GM19468 (cell line): ENCODE measurements around the gene UTF1.
"Not testable (repeated sequence)": the region's sequence is repeated elsewhere in the genome, so short reads cannot be mapped to it uniquely, and the experiment has no call there.

Experiments
- ATAC-seq: cut with Tn5 transposase; IDR thresholded peaks from one replicate; pipeline ENCODE4 v1.9.1; 2021; ENCODE audit warnings: mild to moderate bottlenecking, moderate library complexity, moderate number of reproducible peaks; ENCODE audit not compliant: unreplicated experiment; ENCODE audit errors: extremely low read depth

The UTF1 gene

DNA sequence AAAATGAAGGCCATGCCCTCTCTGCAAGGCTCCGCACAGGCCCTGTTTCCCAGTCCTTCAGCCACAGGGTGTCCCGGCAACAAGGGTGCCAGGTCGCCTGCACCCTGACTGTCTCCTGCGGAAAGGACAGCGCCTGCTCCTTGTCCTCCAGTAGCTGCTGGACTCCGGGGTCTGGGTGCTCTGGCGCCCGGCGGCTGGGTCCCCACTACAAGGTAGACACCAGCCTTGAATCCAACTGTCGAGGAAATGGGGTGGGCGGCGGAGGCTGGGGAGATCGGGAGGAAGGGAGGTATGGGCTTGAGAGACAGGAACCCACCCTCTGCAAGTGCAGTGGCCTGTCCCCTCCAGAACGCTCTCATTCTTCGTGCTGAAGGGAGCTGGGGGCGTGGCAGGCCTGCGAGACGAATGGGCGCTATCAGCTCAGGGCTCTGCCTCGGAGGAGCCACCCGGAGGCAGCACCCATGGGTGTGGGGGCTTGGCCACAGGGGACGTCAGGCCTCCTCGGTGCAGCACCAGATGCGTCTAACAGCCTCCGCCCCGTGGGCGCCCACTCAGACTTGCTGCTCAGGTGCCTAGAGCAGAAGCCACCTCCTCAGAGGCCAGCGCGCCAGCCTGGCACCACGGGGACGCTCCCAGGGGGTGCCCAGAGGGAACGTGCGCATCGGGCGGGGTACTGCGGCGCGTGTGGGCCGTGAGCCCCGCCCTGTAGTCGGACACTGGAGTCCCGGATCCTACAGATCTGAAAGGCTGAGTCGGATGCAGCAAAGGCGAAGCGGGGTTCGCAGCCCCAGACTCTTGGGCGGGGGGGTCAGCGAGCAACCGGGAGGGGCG is 31.1 kb downstream of the UTF1 start:
- peak; percentile 27 for ATAC-seq

DNA sequence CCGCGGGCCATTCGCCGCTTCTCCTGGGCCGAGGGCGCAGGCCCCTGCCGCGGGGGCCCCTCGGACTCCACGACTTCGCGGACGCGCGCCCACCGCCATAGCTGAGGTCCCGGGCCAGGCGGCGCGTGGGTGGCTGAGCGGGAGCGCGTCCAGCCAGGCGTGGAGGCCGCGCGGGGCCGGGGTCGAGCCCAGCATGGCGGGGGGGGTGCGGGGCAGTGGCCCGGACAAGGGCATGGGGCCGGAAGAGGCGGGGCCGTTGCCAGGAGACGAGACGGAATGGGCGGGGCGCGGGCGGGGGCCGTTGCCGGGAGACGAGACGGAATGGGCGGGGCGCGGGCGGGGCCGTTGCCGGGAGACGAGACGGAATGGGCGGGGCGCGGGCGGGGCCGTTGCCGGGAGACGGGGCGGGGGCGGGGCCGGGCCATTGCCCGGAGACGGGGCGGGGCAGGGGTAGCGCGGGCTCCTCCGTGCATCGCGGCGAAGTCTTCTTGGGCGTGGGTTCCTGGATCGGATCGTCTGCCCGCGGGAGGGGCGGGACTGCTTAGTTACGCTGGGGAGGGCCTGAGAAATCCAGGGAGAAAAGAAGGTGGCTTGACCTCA is 31.8 kb downstream of the UTF1 start:
- peak; percentile 17 for ATAC-seq

DNA sequence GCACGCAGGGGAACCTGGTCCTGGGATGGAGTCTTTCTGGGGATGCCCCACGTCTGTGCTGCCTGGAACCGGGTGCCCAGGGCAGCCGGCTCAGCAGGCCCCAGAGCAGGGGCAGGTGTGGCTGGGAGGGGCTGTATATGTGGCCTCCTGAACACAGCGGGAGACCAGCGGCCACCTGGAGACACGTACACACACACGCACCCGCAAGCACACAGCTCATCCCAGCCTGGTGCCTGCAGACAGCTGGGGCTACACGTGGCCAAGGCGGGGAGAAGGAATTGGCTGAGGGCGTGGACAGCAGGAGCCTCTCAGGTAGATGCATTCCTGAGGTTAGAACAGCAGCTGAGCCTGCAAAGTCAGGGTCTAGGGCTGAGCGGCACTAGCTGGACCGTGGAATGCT is 32.7 kb downstream of the UTF1 start:
- no peak for ATAC-seq

DNA sequence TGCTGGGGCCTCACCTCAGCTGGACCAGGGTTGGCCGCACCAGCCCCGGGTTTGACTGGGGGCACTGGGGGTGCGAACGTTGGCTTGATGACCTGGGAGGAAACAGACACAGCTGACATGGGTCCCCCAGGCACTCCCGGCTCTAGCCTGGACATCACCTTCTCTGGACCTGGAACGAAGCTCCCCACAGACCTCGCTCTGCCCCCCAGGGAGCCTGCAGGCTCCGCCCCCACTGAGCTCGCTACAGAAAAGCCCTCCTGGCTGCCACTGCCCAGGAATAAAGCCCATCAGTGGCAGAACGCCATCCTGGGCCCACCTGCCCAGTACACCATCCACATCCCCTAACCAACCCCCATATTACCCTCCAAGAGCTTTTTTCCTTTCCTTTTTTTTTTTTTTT is 33.7 kb downstream of the UTF1 start:
- ATAC-seq = no peak

DNA sequence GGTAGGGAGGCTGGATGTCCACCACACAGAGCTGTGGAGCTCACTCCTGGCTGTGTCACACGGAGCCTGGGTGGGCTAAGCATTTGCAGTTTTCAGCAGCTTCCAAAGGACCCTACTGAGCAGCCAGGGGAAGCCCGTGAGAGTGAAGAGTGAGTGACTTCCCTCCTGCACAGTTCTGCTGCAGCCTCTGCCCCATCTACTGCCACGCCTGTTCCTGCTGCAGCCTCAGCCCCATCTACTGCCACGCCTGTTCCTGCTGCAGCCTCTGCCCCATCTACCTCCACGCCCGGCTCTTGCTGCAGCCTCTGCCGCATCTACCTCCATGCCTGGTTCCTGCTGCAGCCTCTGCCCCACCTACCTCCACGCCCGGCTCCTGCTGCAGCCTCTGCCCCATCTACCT is 34.4 kb downstream of the UTF1 start:
- ATAC-seq = no peak

DNA sequence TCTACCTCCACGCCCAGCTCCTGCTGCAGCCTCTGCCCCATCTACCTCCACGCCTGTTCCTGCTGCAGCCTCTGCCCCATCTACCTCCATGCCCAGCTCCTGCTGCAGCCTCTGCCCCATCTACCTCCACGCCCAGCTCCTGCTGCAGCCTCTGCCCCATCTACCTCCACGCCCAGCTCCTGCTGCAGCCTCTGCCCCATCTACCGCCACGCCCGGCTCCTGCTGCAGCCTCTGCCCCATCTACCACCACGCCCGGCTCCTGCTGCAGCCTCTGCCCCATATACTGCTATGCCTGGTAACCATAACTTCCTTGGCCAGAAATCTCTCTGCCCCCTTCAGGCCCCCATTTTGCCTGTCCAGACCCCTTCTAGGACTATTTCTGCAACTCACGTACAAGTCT is 35.0 kb downstream of the UTF1 start:
- ATAC-seq = not testable (repeated sequence)

DNA sequence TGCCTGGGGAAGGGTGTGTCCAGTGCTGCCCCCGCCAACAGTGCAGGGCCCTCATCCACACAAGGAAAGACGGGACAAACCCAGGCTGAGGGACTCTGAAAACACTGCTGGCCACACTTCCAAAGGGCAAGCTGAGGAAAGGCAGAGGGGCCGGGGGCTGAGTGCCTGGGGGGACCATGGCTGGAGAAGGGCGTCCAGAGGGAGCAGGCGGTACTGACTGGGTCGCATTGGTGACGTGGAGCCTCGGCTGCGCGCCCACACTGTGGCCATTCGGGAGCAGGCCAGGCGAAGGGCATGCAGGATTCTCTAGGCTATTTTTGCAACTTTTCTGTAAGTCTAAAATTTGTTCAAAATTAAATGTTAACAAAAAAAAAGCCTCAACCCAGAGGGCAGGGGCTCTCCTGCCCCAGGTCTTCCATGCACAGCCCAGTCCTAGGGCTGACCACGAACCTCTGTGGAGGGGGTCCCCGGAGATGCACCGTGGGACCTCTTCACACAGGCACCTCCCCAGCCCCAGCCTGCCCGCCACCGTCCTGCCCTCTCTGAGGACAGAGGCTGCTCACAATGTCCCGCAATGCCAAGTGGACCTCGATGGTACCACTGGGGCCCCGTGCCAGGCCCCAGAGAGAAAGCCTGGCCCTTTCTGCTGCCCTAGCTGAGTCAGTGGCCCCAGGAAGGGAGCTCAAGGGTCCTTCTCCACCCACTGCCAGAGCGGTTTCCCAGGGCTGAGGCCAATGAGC is 36.2 kb downstream of the UTF1 start:
- ATAC-seq = no peak

DNA sequence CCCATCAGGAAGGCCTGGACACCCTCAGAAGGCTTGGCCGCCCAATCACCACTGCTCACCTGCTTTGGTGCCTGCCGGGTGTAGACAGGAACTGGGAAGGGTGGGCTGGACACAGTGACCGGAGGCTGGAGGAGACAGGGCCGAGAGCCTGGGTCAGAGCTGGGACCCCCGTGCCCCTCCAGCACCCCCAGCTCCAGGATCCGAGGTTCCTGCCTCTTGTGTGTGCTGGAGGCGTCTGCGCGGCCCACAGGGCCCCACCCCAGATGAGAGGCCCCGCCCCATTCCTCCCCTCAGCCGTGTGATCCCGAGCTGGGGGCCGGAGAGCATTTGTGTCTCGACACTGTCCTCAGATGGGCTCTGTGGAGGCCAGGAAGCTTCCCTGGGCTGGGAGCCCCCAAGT is 37.3 kb downstream of the UTF1 start:
- ATAC-seq = no peak

DNA sequence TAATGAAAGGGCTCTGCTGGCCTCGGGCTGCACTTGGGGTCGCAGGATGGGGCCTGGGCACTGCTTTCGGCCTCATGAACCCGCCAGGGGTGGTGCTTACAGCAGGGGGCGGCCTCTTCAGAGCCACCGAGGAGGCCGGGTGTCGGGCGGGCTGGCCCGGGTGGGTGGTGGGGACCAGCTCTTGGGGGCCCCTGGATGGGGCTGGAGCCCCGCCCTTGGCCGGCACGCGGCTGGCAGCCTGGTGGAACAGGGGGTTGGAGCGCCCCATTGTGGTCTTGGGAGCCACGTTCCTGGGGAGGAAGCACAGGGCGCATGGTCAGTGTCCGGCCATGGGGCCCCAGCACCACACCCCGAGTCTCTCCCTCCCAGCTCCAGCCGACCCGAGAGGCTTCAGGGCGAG is 37.8 kb downstream of the UTF1 start:
- ATAC-seq = no peak

DNA sequence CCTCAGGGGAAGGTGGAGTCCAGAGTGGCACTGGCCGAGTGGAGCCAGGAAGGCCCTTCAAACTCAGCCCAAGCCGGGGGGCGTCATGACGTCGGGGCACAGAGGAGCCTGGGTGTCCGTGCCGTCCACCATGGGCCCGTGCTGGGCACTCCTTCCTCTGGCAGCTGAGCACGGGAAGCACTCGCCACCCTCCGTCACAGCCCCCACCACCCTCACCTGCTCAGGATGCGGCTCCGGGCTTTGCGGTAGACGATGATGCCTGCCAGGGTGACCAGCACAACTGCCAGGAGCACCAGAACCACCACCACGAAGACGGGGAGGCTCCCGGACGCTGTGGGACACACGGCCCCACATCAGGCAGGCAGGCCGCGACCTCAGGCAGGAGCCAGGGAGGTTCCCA is 38.5 kb downstream of the UTF1 start:
- no peak for ATAC-seq

DNA sequence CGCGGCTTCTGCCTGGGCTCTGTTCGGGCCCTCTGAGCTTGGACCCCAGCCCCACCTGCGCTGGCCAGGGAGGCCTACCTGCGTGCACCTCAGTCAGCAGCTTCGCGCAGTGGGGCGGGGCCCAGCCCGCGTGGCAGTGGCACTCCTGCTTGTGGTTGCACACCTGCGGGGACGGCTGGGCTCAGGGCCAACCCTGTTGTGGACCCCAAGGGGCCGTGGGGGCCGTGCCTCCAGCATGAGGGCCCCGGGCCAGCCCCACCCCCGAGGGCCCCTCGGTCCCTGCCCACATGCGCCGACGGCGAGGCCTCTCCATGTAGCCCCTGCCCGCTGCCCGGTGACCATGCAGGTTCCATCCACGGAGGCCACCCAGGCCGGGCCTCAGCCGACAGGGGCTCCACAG is 39.4 kb downstream of the UTF1 start:
- ATAC-seq = no peak

DNA sequence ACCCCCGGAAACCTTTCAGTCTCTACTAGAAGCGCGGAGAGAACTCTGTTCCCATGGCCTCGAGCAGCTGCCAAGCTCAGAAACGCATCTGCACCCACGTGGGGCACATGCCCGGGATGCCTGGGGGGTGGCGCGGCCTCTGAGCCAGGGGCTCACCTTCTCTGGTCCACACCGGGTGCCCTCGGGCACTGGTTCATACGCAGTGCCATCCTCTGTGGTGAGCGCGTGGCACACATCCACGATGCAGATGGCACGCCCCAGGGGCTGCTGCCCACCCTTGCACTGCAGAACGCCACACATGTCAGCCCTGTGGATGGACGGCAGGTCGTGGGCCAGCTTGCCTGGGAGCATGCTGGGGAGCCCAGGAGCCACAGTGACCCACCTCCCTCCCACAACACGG is 40.2 kb downstream of the UTF1 start:
- ATAC-seq = no peak

DNA sequence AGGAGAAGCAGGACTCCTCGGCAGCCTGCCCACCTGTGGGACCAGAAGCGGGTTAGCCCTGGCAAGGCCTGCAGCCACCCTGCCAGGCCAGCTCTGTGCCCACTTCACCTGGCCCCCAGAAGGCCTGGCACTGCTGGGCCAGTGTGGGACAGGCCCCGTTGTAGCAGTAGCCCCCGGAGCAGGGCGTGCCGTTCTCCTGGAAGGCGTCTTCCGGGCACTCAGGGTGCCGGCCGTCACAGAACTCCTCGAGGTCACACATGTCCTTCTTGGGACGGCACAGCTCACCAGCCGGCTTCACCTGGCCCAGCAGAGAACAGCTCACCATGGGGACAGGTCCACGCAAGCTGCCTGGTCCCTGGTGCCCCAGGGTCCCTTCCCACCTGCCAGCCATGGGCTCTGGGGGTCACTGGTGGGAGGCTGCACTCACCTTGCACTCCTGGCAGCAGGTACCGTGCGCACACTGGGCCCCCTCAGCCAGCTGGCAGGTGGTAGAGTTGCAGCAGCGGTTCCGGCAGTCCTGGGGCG is 40.8 kb downstream of the UTF1 start:
- no peak for ATAC-seq

DNA sequence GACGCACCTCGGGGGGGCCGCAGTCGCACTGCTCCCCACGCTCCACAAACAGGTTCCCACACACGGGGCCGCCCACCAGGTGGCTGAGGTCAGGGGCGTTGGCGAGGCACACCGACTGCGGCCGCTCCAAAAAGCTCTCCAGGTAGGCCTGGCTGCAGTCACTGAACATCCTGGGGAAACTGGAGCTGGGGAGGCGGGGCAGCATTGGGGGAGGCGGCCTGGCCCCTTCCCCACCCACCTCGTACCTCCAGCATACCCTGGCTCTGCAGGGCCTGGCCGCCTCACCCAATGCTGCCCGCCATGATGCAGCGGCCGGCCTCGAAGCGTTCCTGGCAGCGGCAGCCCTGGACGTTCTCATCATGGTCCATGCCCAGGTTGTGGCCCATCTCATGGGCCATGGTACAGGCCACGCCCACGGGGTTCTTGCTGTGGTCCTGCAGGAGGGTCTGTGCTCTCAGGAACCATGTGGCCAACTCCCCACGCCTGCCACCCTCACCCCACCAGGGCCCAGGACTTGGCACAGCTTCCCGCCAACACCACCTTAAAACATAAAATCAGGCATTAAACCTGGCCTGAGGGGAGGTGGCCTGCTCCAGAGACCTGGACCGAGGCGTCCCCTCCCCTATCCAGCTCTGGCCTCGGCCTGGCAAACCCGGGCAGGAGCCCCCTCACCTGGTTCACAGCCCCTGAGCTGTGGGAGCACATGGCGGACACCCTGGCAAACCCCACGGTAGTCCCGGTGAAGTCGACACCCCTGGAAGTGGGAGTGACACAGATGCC is 41.7 kb downstream of the UTF1 start:
- no peak for ATAC-seq

DNA sequence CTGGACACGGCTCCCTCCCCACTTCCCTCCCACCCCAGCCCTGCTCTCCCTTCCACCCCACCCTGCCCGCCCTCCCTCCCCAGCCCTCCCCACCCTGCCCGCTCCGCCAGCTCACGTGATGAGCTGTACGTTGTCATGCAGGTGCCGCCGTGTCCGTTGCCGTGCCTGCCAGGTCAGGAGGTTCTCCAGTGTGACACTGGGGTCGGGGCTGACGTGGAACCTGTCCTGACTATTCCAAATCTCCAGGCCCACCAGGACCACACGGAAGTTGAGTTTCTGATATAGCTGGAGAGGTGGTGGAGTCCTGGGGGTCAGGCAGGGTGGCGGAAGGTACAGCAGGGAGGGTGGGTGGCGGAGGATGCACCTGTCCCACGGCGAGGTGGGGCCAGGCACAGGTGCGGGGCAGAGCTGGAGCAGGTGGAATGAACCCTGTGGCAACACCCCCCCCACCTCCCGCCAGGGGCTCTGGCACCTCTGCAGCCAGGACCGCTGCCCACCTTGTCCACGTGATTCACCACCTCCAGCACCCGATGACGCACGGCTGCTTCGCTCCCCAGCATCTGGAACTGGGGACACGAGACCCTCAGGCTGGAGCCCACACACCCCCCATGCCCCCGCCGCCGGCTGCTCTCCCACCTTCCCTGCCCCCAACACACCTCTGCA is 42.4 kb downstream of the UTF1 start:
- no peak for ATAC-seq

DNA sequence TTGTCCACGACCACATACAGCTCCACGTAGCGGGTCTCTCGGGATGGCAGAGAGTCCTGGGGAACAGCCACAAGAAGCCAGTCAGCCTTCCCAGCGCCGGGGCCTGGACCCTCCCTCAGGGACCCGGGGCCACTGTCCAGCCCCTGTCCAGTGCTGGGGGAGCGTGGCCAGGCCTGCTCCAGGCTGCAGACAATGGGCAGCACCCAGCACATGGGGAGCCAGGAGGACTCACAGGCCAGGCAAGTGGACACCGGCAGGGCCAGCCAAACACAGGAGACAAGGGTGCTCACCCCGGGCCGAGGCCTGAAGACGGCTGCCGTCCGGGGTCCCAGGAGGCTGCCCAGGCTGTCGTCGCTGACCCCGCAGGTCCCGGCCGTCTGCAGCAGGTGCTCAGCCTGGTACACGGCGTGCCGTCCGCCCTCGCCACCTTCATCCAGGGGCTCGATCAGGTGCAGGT is 43.0 kb downstream of the UTF1 start:
- ATAC-seq = no peak

DNA sequence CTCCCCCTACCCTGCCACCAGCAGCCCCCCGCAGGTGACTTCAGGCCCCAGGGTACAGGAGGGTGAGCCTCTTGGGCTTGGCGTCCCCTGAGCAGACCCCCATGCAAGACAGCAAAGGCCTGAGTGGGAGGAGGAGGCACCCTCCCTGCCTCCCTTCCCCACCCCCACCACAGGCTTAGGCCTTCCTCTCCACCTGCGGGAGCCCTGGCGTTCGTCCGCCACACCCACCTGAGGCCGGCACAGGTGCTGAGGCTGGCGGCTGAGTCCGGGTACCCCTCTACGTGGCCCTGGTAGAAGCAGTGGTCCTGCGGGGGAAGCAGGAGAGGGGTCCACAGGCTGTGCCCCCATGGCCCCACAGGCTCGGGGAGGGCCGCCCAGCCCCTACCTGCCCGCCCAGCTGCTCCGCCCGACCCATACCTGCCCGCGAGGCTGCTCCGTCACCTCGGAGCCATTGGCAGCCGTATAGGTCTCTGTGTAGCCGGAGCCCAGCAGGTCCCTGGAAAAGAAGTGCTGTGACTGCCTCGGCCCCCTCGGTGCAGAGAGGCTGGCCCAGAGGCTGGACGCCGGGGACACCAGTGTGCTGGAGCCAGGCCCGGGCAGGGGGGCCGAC is 43.6 kb downstream of the UTF1 start:
- no peak for ATAC-seq

DNA sequence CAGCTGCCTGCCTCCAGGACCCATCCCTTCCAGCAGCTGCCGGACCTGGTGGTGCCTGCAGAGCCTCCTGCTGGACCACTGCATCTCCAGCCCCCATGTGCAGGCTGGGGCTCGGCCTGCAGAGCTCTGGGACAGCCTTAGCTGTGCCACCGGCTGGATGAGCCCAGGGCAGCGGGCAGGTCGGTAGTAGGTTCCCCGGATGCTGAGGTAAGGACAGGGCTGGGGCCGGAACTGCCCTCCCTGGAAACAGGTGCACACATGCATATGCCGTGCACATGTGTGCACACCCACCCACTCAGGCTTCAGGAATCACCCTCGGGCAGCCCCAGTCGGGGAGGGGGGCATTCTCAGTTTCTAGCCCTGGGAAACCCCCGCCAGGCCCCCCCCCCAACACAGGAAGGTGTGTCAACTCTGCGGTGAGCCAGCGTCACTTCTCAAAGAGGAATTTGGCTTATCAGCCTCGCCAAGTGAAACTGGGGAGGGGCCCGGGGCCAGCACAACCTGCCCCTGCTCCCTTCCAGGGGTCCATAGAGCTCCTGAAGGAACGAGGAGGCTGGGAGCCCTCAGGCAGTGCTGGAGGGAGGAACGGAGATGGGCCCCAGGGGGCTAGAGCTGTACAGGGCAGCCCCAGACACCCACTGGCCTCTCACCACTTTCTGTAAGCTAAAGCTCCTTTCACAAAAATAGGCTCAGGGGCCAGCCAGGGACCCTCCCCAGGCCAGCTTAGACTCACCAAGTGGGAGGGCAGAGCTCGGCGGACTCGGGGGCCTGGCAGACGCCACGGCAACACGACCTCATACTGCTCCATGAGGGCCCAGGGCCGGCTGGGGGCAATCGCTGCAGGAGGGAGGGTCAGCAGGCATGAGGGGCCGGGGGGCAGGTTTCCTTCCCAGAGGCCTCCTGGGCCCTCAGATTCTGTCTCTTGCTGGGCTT is 45.0 kb downstream of the UTF1 start:
- peak; percentile 47 for ATAC-seq
